IMR-90 (cell line): ENCODE results near the gene SYNGR1. TPM values are rescaled to one million over a fixed set of nuclear protein-coding genes. Genes with fewer than 3 reads are reported as not detected.

Experiments used
- ATAC-seq: fragments of 200-7000 bp; cut with Tn5 transposase; 2 replicates; pipeline ENCODE4 v1.9.1; 2020; ENCODE audit warnings: low read depth, mild to moderate bottlenecking, moderate library complexity
- BruUV-seq: library from RNA; stranded (reverse); fragments of 400-500 nt; replicated peaks from 2 replicates; lab custom pipeline; 2021; lab: Mats Ljungman, UMichigan
- CTCF ChIA-PET: fragments of 300-600 bp; formaldehyde crosslinking; extraction: SDS; loops from one replicate; lab custom pipeline; 2021; ENCODE audit warnings: antibody characterized with exemption; lab: Yijun Ruan, JAX
- POLR2A ChIA-PET: fragments of 300-600 bp; sonication (Branson Sonifier 250); formaldehyde crosslinking; loops from one replicate; lab custom pipeline; 2022; ENCODE audit warnings: antibody characterized with exemption; ENCODE audit not compliant: unreplicated experiment; lab: Charles Lee
- DNase-seq: peaks from one replicate; pipeline ENCODE4 v3.0.0; 2013
- H2AFZ ChIP-seq: replicated peaks from 2 replicates; pipeline ENCODE3; 2013; ENCODE audit warnings: low read length, mild to moderate bottlenecking; ENCODE audit not compliant: poor library complexity
- H2AK5ac ChIP-seq: 2 replicates; pipeline ENCODE4 v1.6.1; 2013; ENCODE audit warnings: low read depth, low read length, inconsistent platforms
- H2AK9ac ChIP-seq: replicated peaks from 2 replicates; pipeline ENCODE3; 2013; ENCODE audit warnings: mild to moderate bottlenecking, low read depth, low read length, moderate library complexity; ENCODE audit not compliant: poor library complexity
- H2BK120ac ChIP-seq: 2 replicates; pipeline ENCODE4 v1.6.1; 2013; ENCODE audit warnings: low read depth, low read length, inconsistent platforms
- H2BK15ac ChIP-seq: 3 replicates; pipeline ENCODE4 v1.6.1; 2013; ENCODE audit warnings: low read depth, low read length, inconsistent platforms
- H2BK20ac ChIP-seq: 2 replicates; pipeline ENCODE4 v1.6.1; 2013; ENCODE audit warnings: low read depth, mild to moderate bottlenecking, inconsistent platforms, low read length, moderate library complexity
- H2BK5ac ChIP-seq: 2 replicates; pipeline ENCODE4 v1.6.1; 2013; ENCODE audit warnings: mild to moderate bottlenecking, low read depth, low read length, inconsistent platforms; ENCODE audit not compliant: poor library complexity, severe bottlenecking
- H3K14ac ChIP-seq: replicated peaks from 2 replicates; pipeline ENCODE4 v1.6.1; 2013; ENCODE audit warnings: low read depth, low read length, inconsistent platforms
- H3K18ac ChIP-seq: 2 replicates; pipeline ENCODE4 v1.6.1; 2013; ENCODE audit warnings: low read depth, low read length, control low read depth
- H3K23ac ChIP-seq: 2 replicates; pipeline ENCODE4 v1.6.1; 2013; ENCODE audit warnings: low read depth, low read length, inconsistent platforms
- H3K27ac ChIP-seq: 2 replicates; pipeline ENCODE4 v1.5.1; 2013; ENCODE audit warnings: mild to moderate bottlenecking, control low read depth, low read length; ENCODE audit not compliant: insufficient read depth
- H3K27me3 ChIP-seq: 2 replicates; pipeline ENCODE4 v1.6.1; 2013; ENCODE audit warnings: low read length; ENCODE audit not compliant: control insufficient read depth, insufficient read depth
- H3K36me3 ChIP-seq: 2 replicates; pipeline ENCODE4 v1.6.1; 2013; ENCODE audit warnings: low read length, mixed read lengths; ENCODE audit not compliant: control insufficient read depth, insufficient read depth
- H3K4ac ChIP-seq: 2 replicates; pipeline ENCODE4 v1.6.1; 2013; ENCODE audit warnings: low read depth, low read length, inconsistent platforms
- H3K4me1 ChIP-seq: 2 replicates; pipeline ENCODE4 v1.6.1; 2013; ENCODE audit warnings: low read length, mixed read lengths; ENCODE audit not compliant: control insufficient read depth, insufficient read depth
- H3K4me2 ChIP-seq: 2 replicates; pipeline ENCODE4 v1.6.1; 2013; ENCODE audit warnings: low read depth, mild to moderate bottlenecking, control low read depth, low read length, moderate library complexity
- H3K4me3 ChIP-seq: 2 replicates; pipeline ENCODE4 v1.5.1; 2013; ENCODE audit warnings: low read depth, mild to moderate bottlenecking, control low read depth, low read length, moderate library complexity; ENCODE audit not compliant: insufficient read depth
- H3K56ac ChIP-seq: 2 replicates; pipeline ENCODE4 v1.6.1; 2013; ENCODE audit warnings: low read length, inconsistent platforms; ENCODE audit not compliant: insufficient read depth; ENCODE audit errors: extremely low read depth
- H3K79me1 ChIP-seq, 2 experiments: 2 replicates each; pipeline ENCODE4 v1.6.1; 2013; ENCODE audit warnings: low read length in 2 of 2, inconsistent platforms in 1 of 2, low read depth in 1 of 2
- H3K9ac ChIP-seq: 2 replicates; pipeline ENCODE4 v1.6.1; 2013; ENCODE audit warnings: low read depth, low read length, control low read depth
- H3K9me1 ChIP-seq: 2 replicates; pipeline ENCODE4 v1.6.1; 2013; ENCODE audit warnings: low read length, inconsistent platforms; ENCODE audit not compliant: insufficient read depth
- H3K9me3 ChIP-seq: 2 replicates; pipeline ENCODE4 v1.6.1; 2013; ENCODE audit warnings: low read length; ENCODE audit not compliant: control insufficient read depth, insufficient read depth
- H4K20me1 ChIP-seq: 2 replicates; pipeline ENCODE4 v1.6.1; 2013; ENCODE audit warnings: low read length, inconsistent platforms; ENCODE audit not compliant: insufficient read depth
- H4K5ac ChIP-seq: 2 replicates; pipeline ENCODE4 v1.6.1; 2013; ENCODE audit warnings: mild to moderate bottlenecking, low read depth, low read length, control low read depth
- H4K8ac ChIP-seq, 2 experiments: 2 replicates each; pipeline ENCODE4 v1.6.1; 2013; ENCODE audit warnings: low read depth in 2 of 2, low read length in 2 of 2, control low read depth in 1 of 2, inconsistent platforms in 1 of 2
- H4K91ac ChIP-seq: 2 replicates; pipeline ENCODE4 v1.6.1; 2013; ENCODE audit warnings: low read depth, low read length, inconsistent platforms; ENCODE audit not compliant: insufficient read depth
- BHLHE40 ChIP-seq: fragments of 150-350 bp; IDR thresholded peaks from 2 replicates; pipeline ENCODE4 v1.6.1; 2016; ENCODE audit warnings: mild to moderate bottlenecking, low read depth, low read length
- CEBPB ChIP-seq: IDR thresholded peaks from 2 replicates; pipeline ENCODE4 v1.6.1; 2012; ENCODE audit warnings: low read depth, low read length, improper control_type of control experiment
- CHD1 ChIP-seq: IDR thresholded peaks from 2 replicates; pipeline ENCODE4 v1.6.1; 2012; ENCODE audit warnings: low read depth, low read length, improper control_type of control experiment
- CTCF ChIP-seq: conservative IDR thresholded peaks from 2 replicates; pipeline ENCODE4 v1.5.1; 2012; ENCODE audit warnings: mild to moderate bottlenecking, low read depth, low read length, improper control_type of control experiment
- ELK1 ChIP-seq: fragments of 150-350 bp; IDR thresholded peaks from 2 replicates; pipeline ENCODE4 v1.6.1; 2016; ENCODE audit warnings: low read depth, mild to moderate bottlenecking, low read length, moderate library complexity, borderline replicate concordance
- MAFK ChIP-seq: IDR thresholded peaks from 2 replicates; pipeline ENCODE4 v1.6.1; 2012; ENCODE audit warnings: low read depth, low read length, improper control_type of control experiment
- MAZ ChIP-seq: IDR thresholded peaks from 2 replicates; pipeline ENCODE4 v1.6.1; 2012; ENCODE audit warnings: low read depth, mild to moderate bottlenecking, low read length, improper control_type of control experiment, moderate library complexity, borderline replicate concordance
- MXI1 ChIP-seq: IDR thresholded peaks from 2 replicates; pipeline ENCODE4 v1.6.1; 2012; ENCODE audit warnings: low read depth, mild to moderate bottlenecking, low read length, moderate library complexity, borderline replicate concordance
- NFE2L2 ChIP-seq: fragments of 150-350 bp; IDR thresholded peaks from 2 replicates; pipeline ENCODE4 v1.6.1; 2016; ENCODE audit warnings: low read depth, mild to moderate bottlenecking, low read length
- POLR2A ChIP-seq: IDR thresholded peaks from 2 replicates; pipeline ENCODE4 v1.6.1; 2012; ENCODE audit warnings: mild to moderate bottlenecking, low read depth, low read length
- RAD21 ChIP-seq: IDR thresholded peaks from 2 replicates; pipeline ENCODE4 v1.6.1; 2012; ENCODE audit warnings: low read length, improper control_type of control experiment
- RCOR1 ChIP-seq: IDR thresholded peaks from 2 replicates; pipeline ENCODE4 v1.6.1; 2012; ENCODE audit warnings: mild to moderate bottlenecking, low read length, improper control_type of control experiment; ENCODE audit not compliant: insufficient replicate concordance
- RFX5 ChIP-seq: IDR thresholded peaks from 2 replicates; pipeline ENCODE4 v1.8.0; 2012; ENCODE audit warnings: low read depth, mild to moderate bottlenecking, low read length, moderate library complexity
- SMC3 ChIP-seq: fragments of 150-350 bp; IDR thresholded peaks from 2 replicates; pipeline ENCODE4 v1.6.1; 2016; ENCODE audit warnings: low read depth, mild to moderate bottlenecking, antibody characterized with exemption, low read length, moderate library complexity
- USF2 ChIP-seq: fragments of 150-350 bp; IDR thresholded peaks from 2 replicates; pipeline ENCODE4 v1.6.1; 2017; ENCODE audit warnings: mild to moderate bottlenecking, antibody characterized with exemption, low read length, low read depth
- WGBS, 2 experiments: methylation state at CpG; one replicate each; pipeline versions ENCODE4 v1.1.5 to v1.1.7; 2013; ENCODE audit warnings: missing lambda C conversion rate in 2 of 2; ENCODE audit not compliant: insufficient read length in 1 of 2; ENCODE audit errors: extremely low coverage in 2 of 2; 5-methylcytosine and 5-hydroxymethylcytosine counted together
- dilution Hi-C: fragments of 300-500 bp; cut with HindIII; formaldehyde crosslinking; loops from one replicate; pipeline ENCODE4 v1.14.3; 2018; ENCODE audit warnings: low sequenced_read_pairs; ENCODE audit not compliant: unreplicated experiment
- in situ Hi-C: fragments of 300-500 bp; cut with MboI; formaldehyde crosslinking; loops from 3 replicates; pipeline ENCODE4 v1.14.3; 2019; ENCODE audit warnings: low sequenced_read_pairs, inconsistent platforms, mixed read lengths
- intact Hi-C: fragments of 100-400 bp; cut with micrococcal nuclease; formaldehyde crosslinking; loops from 2 replicates; pipeline ENCODE4 v1.10.0; 2022
- polyA plus RNA-seq, 3 experiments: library from polyadenylated mRNA; depleted of rRNA; stranded (reverse); fragments of >200 nt; gene quantifications; 2 replicates each; pipeline ENCODE4 v1.2.3, GENCODE V29; 2012; ENCODE audit warnings: low replicate concordance in 1 of 3
- total RNA-seq: library from RNA; depleted of rRNA; stranded (reverse); fragments of >200 nt; gene quantifications from 2 replicates; pipeline ENCODE4 v1.2.3, GENCODE V29; 2012

SYNGR1 gene
- total and polyA plus RNA-seq, 2 of the 4 experiments (the other 2 are of a cell fraction) = 6.3 to 81.5 TPM

- Histone ChIP-seq H3K9ac (no peak overlapping the region), H3K27ac (no peak overlapping the region), H3K9me1 (0 out of 2 replicates have a peak, but pooled peaks cover 8% of the 10 kb centered on the region), H3K4ac (no peak overlapping the region; the same call in 1 of the 2 replicates), H3K56ac (no peak overlapping the region), H2BK15ac (no peak overlapping the region), H3K4me2 (no peak overlapping the region), H3K18ac (no peak overlapping the region), H3K79me1 (no peaks in the 10 kb centered on the region), H3K14ac (no peak overlapping the region), H3K27me3 (no peaks in the 10 kb centered on the region), H4K91ac (no peak overlapping the region), H4K20me1 (no peaks in the 10 kb centered on the region; the same call in none of the 2 replicates), H3K36me3 (peaks cover 57% of the 10 kb centered on the region), H4K5ac (no peak overlapping the region), H4K8ac (no peak overlapping the region), H2AK9ac (peak overlapping the region; percentile 42), H2BK5ac (no peak overlapping the region), H2AFZ (no peak overlapping the region), H3K23ac (no peak overlapping the region), H2AK5ac (peak overlapping the region; percentile 28; the same call in 1 of the 2 replicates), H3K4me3 (no peak overlapping the region), H3K9me3 (no peaks in the 10 kb centered on the region), H2BK20ac (no peak overlapping the region), H3K4me1 (peaks cover 4% of the 10 kb centered on the region; the same call in 1 of the 2 replicates), H2BK120ac (no peak overlapping the region)
- ATAC-seq = peak; percentile 70
- no peak for TF ChIP-seq CTCF
- TF ChIP-seq USF2 = no peak
- no peak for TF ChIP-seq MAZ
- no peak for TF ChIP-seq POLR2A
- no peak for TF ChIP-seq CHD1
- TF ChIP-seq CEBPB = no peak
- TF ChIP-seq SMC3 = no peak
- TF ChIP-seq RAD21 = no peak
- TF ChIP-seq NFE2L2 = no peak
- no peak for TF ChIP-seq RFX5
- TF ChIP-seq RCOR1 = no peak
- no peak for TF ChIP-seq ELK1
- TF ChIP-seq MAFK = no peak
- TF ChIP-seq MXI1 = no peak
- TF ChIP-seq BHLHE40 = no peak
- ChIA-PET CTCF (no interaction called here), POLR2A (no interaction called here)
- no TSS peak for BruUV-seq
- in situ Hi-C loops = no loop called here
- intact Hi-C loops = no loop called here
- no peak for DNase-seq
- 100% methylated on average over 1 of the region's 10 CpGs; no CpG with 5 or more reads in 1 of the 2 experiments for WGBS, 2 experiments
- dilution Hi-C loops = no loop called here
Observed at GRCh38 chr22:39428597-39429071, 78.8 kb downstream of the SYNGR1 start.
